HepG2 (cell line): Measurements from ENCODE around the gene IL12B. TPM values are rescaled to one million over a fixed set of nuclear protein-coding genes. Genes with fewer than 3 reads are reported as not detected.

Experiments used
- ATAC-seq: fragments of 200-7000 bp; cut with Tn5 transposase; 3 replicates; pipeline ENCODE4 v1.9.1; 2020; ENCODE audit warnings: mild to moderate bottlenecking, moderate library complexity
- BruUV-seq: library from RNA; stranded (reverse); fragments of 400-500 nt; replicated peaks from 2 replicates; lab custom pipeline; 2021; lab: Mats Ljungman, UMichigan
- CTCF ChIA-PET: fragments of 300-600 bp; formaldehyde crosslinking; extraction: SDS; loops from one replicate; lab custom pipeline; 2021; ENCODE audit warnings: low total read pairs, inconsistent platforms, low intra/inter-chr PET ratio; lab: Yijun Ruan, JAX
- POLR2A ChIA-PET: fragments of 350-600 bp; sonication (Branson Sonifier 250); formaldehyde crosslinking; loops from one replicate; lab custom pipeline; 2020; ENCODE audit warnings: antibody characterized with exemption, inconsistent platforms; lab: Yijun Ruan, JAX
- DNase-seq: peaks from one replicate; pipeline ENCODE4 v3.0.0-alpha.2; 2015; ENCODE audit warnings: low spot score
- FAIRE-seq: peaks from 3 replicates; lab custom pipeline; 2011; peaks lifted over from hg19 to GRCh38; lab: Jason Lieb, UNC
- H2AFZ ChIP-seq: one replicate; pipeline ENCODE4 v1.6.1; 2011; ENCODE audit warnings: low read length, inconsistent platforms
- H3K27ac ChIP-seq: fragments of 300-600 bp; 3 replicates; pipeline ENCODE4 v1.8.0; 2011; ENCODE audit warnings: mixed run types, mild to moderate bottlenecking, mixed read lengths, low read length, inconsistent platforms; ENCODE audit not compliant: insufficient read depth; ENCODE audit errors: extremely low read length
- H3K27me3 ChIP-seq, 2 experiments: fragments of 200-600 bp in 1 of 2; 2 replicates in 1 of 2; 3 replicates in 1 of 2; pipeline versions ENCODE4 v1.6.0 to v1.8.0; 2011; ENCODE audit warnings: low read length in 2 of 2, mild to moderate bottlenecking in 2 of 2, moderate library complexity in 2 of 2, inconsistent platforms in 1 of 2; ENCODE audit not compliant: insufficient read depth in 2 of 2, control insufficient read depth in 1 of 2
- H3K36me3 ChIP-seq, 2 experiments: fragments of 200-600 bp in 1 of 2; replicated peaks in 1 of 2; 2 replicates in 1 of 2; 3 replicates in 1 of 2; pipeline versions ENCODE4 v1.5.1 to v1.8.0; 2011; ENCODE audit warnings: low read length in 2 of 2, inconsistent platforms in 1 of 2; ENCODE audit not compliant: insufficient read depth in 2 of 2, control insufficient read depth in 1 of 2
- H3K4me1 ChIP-seq: 2 replicates; pipeline ENCODE4 v1.5.1; 2012; ENCODE audit warnings: low read length, inconsistent platforms; ENCODE audit not compliant: insufficient read depth
- H3K4me2 ChIP-seq: 2 replicates; pipeline ENCODE4 v1.6.0; 2011; ENCODE audit warnings: low read depth, low read length, inconsistent platforms
- H3K4me3 ChIP-seq, 3 experiments: fragments of 200-600 bp in 1 of 3; sonication (generic), shearing (Covaris generic) in 1 of 3; replicated peaks in 1 of 3; 2 replicates each; pipeline ENCODE4 v1.5.1; 2011 to 2016; ENCODE audit warnings: low read length in 3 of 3, inconsistent platforms in 2 of 3, low read depth in 2 of 3, mild to moderate bottlenecking in 2 of 3, control low read depth in 1 of 3, mixed read lengths in 1 of 3; ENCODE audit not compliant: insufficient read depth in 1 of 3
- H3K79me2 ChIP-seq: one replicate; pipeline ENCODE4 v1.6.1; 2011; ENCODE audit warnings: low read length, inconsistent platforms; ENCODE audit not compliant: insufficient read depth
- H3K9ac ChIP-seq: 2 replicates; pipeline ENCODE4 v1.6.0; 2011; ENCODE audit warnings: mild to moderate bottlenecking, low read depth, low read length, inconsistent platforms; ENCODE audit not compliant: insufficient read depth
- H3K9me3 ChIP-seq: 2 replicates; pipeline ENCODE4 v1.5.1; 2012; ENCODE audit warnings: mild to moderate bottlenecking, low read length
- H4K20me1 ChIP-seq: 2 replicates; pipeline ENCODE4 v1.6.0; 2011; ENCODE audit warnings: inconsistent platforms, mild to moderate bottlenecking, low read length, moderate library complexity; ENCODE audit not compliant: insufficient read depth
- BORCS8-MEF2B ChIP-seq: sonication (generic); formaldehyde crosslinking; IDR thresholded peaks from 2 replicates; pipeline ENCODE4 v1.8.0; 2022; ENCODE audit warnings: mild to moderate bottlenecking, missing genetic modification reagents
- HOXA5 ChIP-seq: sonication (generic); formaldehyde crosslinking; IDR thresholded peaks from 2 replicates; pipeline ENCODE4 v1.4.0; 2020; ENCODE audit warnings: missing genetic modification reagents
- MTF1 ChIP-seq: sonication (generic); formaldehyde crosslinking; IDR thresholded peaks from 2 replicates; pipeline ENCODE4 v1.5.0; 2020; ENCODE audit warnings: missing genetic modification reagents
- RFX5 ChIP-seq: IDR thresholded peaks from 2 replicates; pipeline ENCODE4 v1.6.1; 2011; ENCODE audit warnings: low read depth, low read length, improper control_type of control experiment
- ZFP82 ChIP-seq: sonication (generic); formaldehyde crosslinking; IDR thresholded peaks from 2 replicates; pipeline ENCODE4 v1.5.1; 2020; ENCODE audit warnings: mild to moderate bottlenecking, missing genetic modification reagents, borderline replicate concordance
- ZNF251 ChIP-seq: sonication (generic); formaldehyde crosslinking; IDR thresholded peaks from 2 replicates; pipeline ENCODE4 v1.9.0; 2021; ENCODE audit warnings: mild to moderate bottlenecking, missing genetic modification reagents
- ZNF281 ChIP-seq: sonication (generic); formaldehyde crosslinking; IDR thresholded peaks from 2 replicates; pipeline ENCODE4 v1.4.0; 2020; ENCODE audit warnings: missing genetic modification reagents, borderline replicate concordance
- ZNF326 ChIP-seq: sonication (generic); formaldehyde crosslinking; IDR thresholded peaks from 2 replicates; pipeline ENCODE4 v1.4.0; 2020; ENCODE audit warnings: missing genetic modification reagents, borderline replicate concordance
- ZSCAN9 ChIP-seq: IDR thresholded peaks from 2 replicates; pipeline ENCODE4 v1.6.1; 2016; ENCODE audit warnings: borderline replicate concordance
- WGBS: methylation state at CpG from one replicate; pipeline ENCODE4 v1.1.6; 2017; ENCODE audit warnings: low lambda C conversion rate; 5-methylcytosine and 5-hydroxymethylcytosine counted together
- in situ Hi-C: cut with HindIII; loops from 2 replicates; pipeline ENCODE4 v1.10.0; 2017; ENCODE audit warnings: low pct_unique_long_range_greater_than_20kb; ENCODE audit not compliant: extremely low pct_ligation_motif_present
- intact Hi-C: fragments of 100-400 bp; cut with micrococcal nuclease; formaldehyde crosslinking; loops from one replicate; pipeline ENCODE4 v1.10.0; 2022; ENCODE audit not compliant: unreplicated experiment
- polyA plus RNA-seq, 8 experiments: library from polyadenylated mRNA; depleted of rRNA in 3 of 8; stranded (reverse) in 7 of 8; unstranded in 1 of 8; fragments of >200 nt; fragmentation: Illumina TruSeq in 4 of 8; extraction: Trizol in 4 of 8; gene quantifications; 2 replicates each; pipeline versions ENCODE4 v1.2.1 to v1.2.3, GENCODE V29; 2011 to 2016; ENCODE audit warnings: low read depth in 4 of 8, missing spikeins in 1 of 8, mixed read lengths in 1 of 8; ENCODE audit not compliant: insufficient read depth in 1 of 8
- total RNA-seq, 5 experiments: library from RNA; depleted of rRNA; stranded (reverse); fragments of >200 nt; fragmentation: Illumina TruSeq; extraction: Trizol; gene quantifications; 2 replicates each; pipeline ENCODE4 v1.2.3, GENCODE V29; 2016; ENCODE audit warnings: low read depth in 1 of 5
- TF ChIP-seq, protein P1 (sequence below): sonication (generic); formaldehyde crosslinking; IDR thresholded peaks from 2 replicates; pipeline ENCODE4 v1.8.0; 2022; ENCODE audit warnings: missing genetic modification reagents, mild to moderate bottlenecking, borderline replicate concordance
- TF ChIP-seq, protein P2 (sequence below): IDR thresholded peaks from 2 replicates; pipeline ENCODE4 v1.6.1; 2016
- TF ChIP-seq, protein P3 (sequence below): sonication (generic); formaldehyde crosslinking; IDR thresholded peaks from 2 replicates; pipeline ENCODE4 v1.5.0; 2020; ENCODE audit warnings: mild to moderate bottlenecking, missing genetic modification reagents
- TF ChIP-seq, protein P4 (sequence below): sonication (generic); formaldehyde crosslinking; conservative IDR thresholded peaks from 2 replicates; pipeline ENCODE4 v1.4.0; 2020; ENCODE audit warnings: missing genetic modification reagents
- TF ChIP-seq, protein P5 (sequence below): IDR thresholded peaks from 2 replicates; pipeline ENCODE4 v1.6.1; 2016; ENCODE audit warnings: missing compliant biosample characterization, missing genetic modification reagents, borderline replicate concordance

IL12B gene
- total and polyA plus RNA-seq, 2 of the 13 experiments (the other 11 are each of a cell fraction or from before 2014, with no cell fraction given): not detected

DNA sequence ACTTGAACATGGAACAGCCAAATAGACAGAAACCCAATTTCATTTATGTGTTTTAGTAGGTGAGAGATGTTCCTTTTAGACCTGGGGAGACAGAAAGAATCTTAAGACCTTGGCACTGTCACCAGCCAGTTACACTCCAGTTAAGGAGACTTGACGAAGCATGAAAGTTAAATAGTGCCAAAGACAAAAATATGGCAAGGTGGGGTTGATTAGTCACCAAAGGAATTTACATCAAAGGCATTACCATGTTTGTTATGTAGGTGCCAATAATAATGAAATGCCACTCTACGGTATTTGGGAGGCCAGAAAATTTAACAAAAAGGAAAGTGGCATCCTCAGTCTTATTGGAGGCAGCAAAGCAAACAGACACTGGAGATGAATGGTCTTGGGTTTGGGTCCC, 9.2 kb upstream of the IL12B start:
- H4K20me1 ChIP-seq: no peaks in the 10 kb centered on the region
- H3K27me3 ChIP-seq: peaks cover 1 to 7% of the 10 kb centered on the region in 2 experiments; a peak in 1 of 5 replicates
- H2AFZ ChIP-seq: no peak overlapping the region
- H3K36me3 ChIP-seq: no peaks in the 10 kb centered on the region
- intact Hi-C loops: no loop called here
- in situ Hi-C loops: no loop called here
- H3K27ac ChIP-seq: no peak overlapping the region
- peaks cover 10% of the 10 kb centered on the region for H3K4me1 ChIP-seq
- no TSS peak for BruUV-seq
- no peaks in the 10 kb centered on the region for H3K79me2 ChIP-seq
- H3K9me3 ChIP-seq: no peaks in the 10 kb centered on the region
- ATAC-seq (no peak), FAIRE-seq (no peak), DNase-seq (no peak)
- ChIA-PET POLR2A (no interaction called here), CTCF (no interaction called here)
- WGBS: 6% methylated on average over 2 of the region's 2 CpGs
- no peak overlapping the region for H3K9ac ChIP-seq
- no peak overlapping the region for H3K4me2 ChIP-seq
- no peak overlapping the region for H3K4me3 ChIP-seq
- TF ChIP-seq, protein P1, sequence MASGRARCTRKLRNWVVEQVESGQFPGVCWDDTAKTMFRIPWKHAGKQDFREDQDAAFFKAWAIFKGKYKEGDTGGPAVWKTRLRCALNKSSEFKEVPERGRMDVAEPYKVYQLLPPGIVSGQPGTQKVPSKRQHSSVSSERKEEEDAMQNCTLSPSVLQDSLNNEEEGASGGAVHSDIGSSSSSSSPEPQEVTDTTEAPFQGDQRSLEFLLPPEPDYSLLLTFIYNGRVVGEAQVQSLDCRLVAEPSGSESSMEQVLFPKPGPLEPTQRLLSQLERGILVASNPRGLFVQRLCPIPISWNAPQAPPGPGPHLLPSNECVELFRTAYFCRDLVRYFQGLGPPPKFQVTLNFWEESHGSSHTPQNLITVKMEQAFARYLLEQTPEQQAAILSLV (CRISPR knock-in tag): no peak
- TF ChIP-seq MTF1 (CRISPR knock-in tag): no peak
- TF ChIP-seq, protein P2, sequence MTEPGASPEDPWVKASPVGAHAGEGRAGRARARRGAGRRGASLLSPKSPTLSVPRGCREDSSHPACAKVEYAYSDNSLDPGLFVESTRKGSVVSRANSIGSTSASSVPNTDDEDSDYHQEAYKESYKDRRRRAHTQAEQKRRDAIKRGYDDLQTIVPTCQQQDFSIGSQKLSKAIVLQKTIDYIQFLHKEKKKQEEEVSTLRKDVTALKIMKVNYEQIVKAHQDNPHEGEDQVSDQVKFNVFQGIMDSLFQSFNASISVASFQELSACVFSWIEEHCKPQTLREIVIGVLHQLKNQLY (CRISPR knock-in tag): no peak
- TF ChIP-seq HOXA5 (CRISPR knock-in tag): no peak
- TF ChIP-seq ZSCAN9: no peak
- TF ChIP-seq, protein P3, sequence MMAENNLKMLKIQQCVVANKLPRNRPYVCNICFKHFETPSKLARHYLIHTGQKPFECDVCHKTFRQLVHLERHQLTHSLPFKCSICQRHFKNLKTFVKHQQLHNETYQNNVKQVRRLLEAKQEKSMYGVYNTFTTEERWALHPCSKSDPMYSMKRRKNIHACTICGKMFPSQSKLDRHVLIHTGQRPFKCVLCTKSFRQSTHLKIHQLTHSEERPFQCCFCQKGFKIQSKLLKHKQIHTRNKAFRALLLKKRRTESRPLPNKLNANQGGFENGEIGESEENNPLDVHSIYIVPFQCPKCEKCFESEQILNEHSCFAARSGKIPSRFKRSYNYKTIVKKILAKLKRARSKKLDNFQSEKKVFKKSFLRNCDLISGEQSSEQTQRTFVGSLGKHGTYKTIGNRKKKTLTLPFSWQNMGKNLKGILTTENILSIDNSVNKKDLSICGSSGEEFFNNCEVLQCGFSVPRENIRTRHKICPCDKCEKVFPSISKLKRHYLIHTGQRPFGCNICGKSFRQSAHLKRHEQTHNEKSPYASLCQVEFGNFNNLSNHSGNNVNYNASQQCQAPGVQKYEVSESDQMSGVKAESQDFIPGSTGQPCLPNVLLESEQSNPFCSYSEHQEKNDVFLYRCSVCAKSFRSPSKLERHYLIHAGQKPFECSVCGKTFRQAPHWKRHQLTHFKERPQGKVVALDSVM (CRISPR knock-in tag): no peak
- TF ChIP-seq ZNF281 (CRISPR knock-in tag): no peak
- no peak for TF ChIP-seq BORCS8-MEF2B
- TF ChIP-seq ZFP82 (CRISPR knock-in tag): no peak
- no peak for TF ChIP-seq RFX5
- TF ChIP-seq ZNF251 (CRISPR knock-in tag): no peak
- TF ChIP-seq ZNF326 (CRISPR knock-in tag): no peak
- TF ChIP-seq, protein P4, sequence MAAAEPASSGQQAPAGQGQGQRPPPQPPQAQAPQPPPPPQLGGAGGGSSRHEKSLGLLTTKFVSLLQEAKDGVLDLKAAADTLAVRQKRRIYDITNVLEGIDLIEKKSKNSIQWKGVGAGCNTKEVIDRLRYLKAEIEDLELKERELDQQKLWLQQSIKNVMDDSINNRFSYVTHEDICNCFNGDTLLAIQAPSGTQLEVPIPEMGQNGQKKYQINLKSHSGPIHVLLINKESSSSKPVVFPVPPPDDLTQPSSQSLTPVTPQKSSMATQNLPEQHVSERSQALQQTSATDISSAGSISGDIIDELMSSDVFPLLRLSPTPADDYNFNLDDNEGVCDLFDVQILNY: no peak
- TF ChIP-seq, protein P5, sequence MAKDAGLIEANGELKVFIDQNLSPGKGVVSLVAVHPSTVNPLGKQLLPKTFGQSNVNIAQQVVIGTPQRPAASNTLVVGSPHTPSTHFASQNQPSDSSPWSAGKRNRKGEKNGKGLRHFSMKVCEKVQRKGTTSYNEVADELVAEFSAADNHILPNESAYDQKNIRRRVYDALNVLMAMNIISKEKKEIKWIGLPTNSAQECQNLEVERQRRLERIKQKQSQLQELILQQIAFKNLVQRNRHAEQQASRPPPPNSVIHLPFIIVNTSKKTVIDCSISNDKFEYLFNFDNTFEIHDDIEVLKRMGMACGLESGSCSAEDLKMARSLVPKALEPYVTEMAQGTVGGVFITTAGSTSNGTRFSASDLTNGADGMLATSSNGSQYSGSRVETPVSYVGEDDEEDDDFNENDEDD (CRISPR knock-in tag): no peak
